GM12878 (cell line): Measurements from ENCODE around the gene SNED1. TPM values are rescaled to one million over a fixed set of nuclear protein-coding genes. Genes with fewer than 3 reads are reported as not detected.

Experiments used
- ATAC-seq: fragments of 200-7000 bp; cut with Tn5 transposase; 3 replicates; pipeline ENCODE4 v1.9.1; 2020; ENCODE audit warnings: mild to moderate bottlenecking, moderate library complexity
- BruUV-seq: library from RNA; stranded (reverse); fragments of 400-500 nt; replicated peaks from 2 replicates; lab custom pipeline; 2021; lab: Mats Ljungman, UMichigan
- CTCF ChIA-PET: fragments of 300-600 bp; sonication (Branson Sonifier 250); formaldehyde crosslinking; extraction: SDS; loops from one replicate; lab custom pipeline; 2021; ENCODE audit warnings: inconsistent platforms; lab: Yijun Ruan, JAX
- POLR2A ChIA-PET: fragments of 350-600 bp; formaldehyde crosslinking; extraction: SDS; loops from one replicate; lab custom pipeline; 2021; ENCODE audit warnings: inconsistent platforms; lab: Charles Lee
- RAD21 ChIA-PET: fragments of 300-600 bp; sonication (Branson Sonifier 250); formaldehyde crosslinking; loops from one replicate; lab custom pipeline; 2023; ENCODE audit warnings: antibody characterized with exemption; ENCODE audit not compliant: unreplicated experiment; lab: Charles Lee
- SMC1A ChIA-PET: fragments of 300-600 bp; sonication (Branson Sonifier 250); formaldehyde crosslinking; loops from one replicate; lab custom pipeline; 2023; ENCODE audit not compliant: unreplicated experiment, uncharacterized antibody; lab: Charles Lee
- DNase-seq: peaks from one replicate; pipeline ENCODE4 v3.0.0-alpha.2; 2011; ENCODE audit warnings: low read depth, low spot score
- FAIRE-seq: peaks from 3 replicates; lab custom pipeline; 2011; peaks lifted over from hg19 to GRCh38; lab: Jason Lieb, UNC
- H2AFZ ChIP-seq: 2 replicates; pipeline ENCODE4 v1.6.0; 2011; ENCODE audit warnings: low read depth, low read length, control low read depth; ENCODE audit not compliant: control insufficient read depth
- H3K27ac ChIP-seq: 2 replicates; pipeline ENCODE4 v1.5.1; 2011; ENCODE audit warnings: control low read depth; ENCODE audit not compliant: control insufficient read depth, insufficient read depth
- H3K27me3 ChIP-seq, 2 experiments: replicated peaks in 1 of 2; 2 replicates each; pipeline versions ENCODE4 v1.6.0 to v1.6.1; 2011; ENCODE audit warnings: low read length in 1 of 2; ENCODE audit not compliant: control insufficient read depth in 2 of 2, insufficient read depth in 2 of 2
- H3K36me3 ChIP-seq, 2 experiments: 2 replicates each; pipeline ENCODE4 v1.5.1; 2011; ENCODE audit warnings: low read length in 1 of 2; ENCODE audit not compliant: control insufficient read depth in 2 of 2, insufficient read depth in 2 of 2
- H3K4me1 ChIP-seq: 2 replicates; pipeline ENCODE4 v1.6.1; 2011; ENCODE audit warnings: mild to moderate bottlenecking, low read length, moderate library complexity, mixed read lengths; ENCODE audit not compliant: control insufficient read depth, insufficient read depth
- H3K4me2 ChIP-seq: 2 replicates; pipeline ENCODE4 v1.6.0; 2011; ENCODE audit warnings: control low read depth; ENCODE audit not compliant: control insufficient read depth, insufficient read depth
- H3K4me3 ChIP-seq: fragments of 200-600 bp; sonication (generic); 2 replicates; pipeline ENCODE4 v1.5.1; 2016
- H3K79me2 ChIP-seq: 2 replicates; pipeline ENCODE4 v1.6.0; 2011; ENCODE audit warnings: low read length; ENCODE audit not compliant: control insufficient read depth, insufficient read depth
- H3K9ac ChIP-seq: 2 replicates; pipeline ENCODE4 v1.8.0; 2011; ENCODE audit warnings: low read length, control low read depth, mixed read lengths; ENCODE audit not compliant: control insufficient read depth, insufficient read depth
- H3K9me3 ChIP-seq: replicated peaks from 3 replicates; pipeline ENCODE4 v1.5.1; 2011; ENCODE audit warnings: mild to moderate bottlenecking, low read length; ENCODE audit not compliant: control insufficient read depth, insufficient read depth
- H4K20me1 ChIP-seq: 2 replicates; pipeline ENCODE4 v1.6.0; 2011; ENCODE audit not compliant: control insufficient read depth, insufficient read depth
- ATF7 ChIP-seq: fragments of 450-650 bp; IDR thresholded peaks from 2 replicates; pipeline ENCODE4 v1.6.1; 2016; ENCODE audit warnings: low read depth, mild to moderate bottlenecking
- CBX5 ChIP-seq: sonication (generic); IDR thresholded peaks from 2 replicates; pipeline ENCODE4 v1.6.1; 2016; ENCODE audit warnings: low read depth, moderate library complexity, mild to moderate bottlenecking, inconsistent platforms
- CHD2 ChIP-seq: IDR thresholded peaks from 2 replicates; pipeline ENCODE4 v1.6.1; 2011; ENCODE audit warnings: low read depth, low read length, improper control_type of control experiment, borderline replicate concordance
- CREB1 ChIP-seq: IDR thresholded peaks from 2 replicates; pipeline ENCODE4 v1.6.1; 2012; ENCODE audit warnings: low read depth, mild to moderate bottlenecking, inconsistent platforms
- E4F1 ChIP-seq: fragments of 450-650 bp; IDR thresholded peaks from 2 replicates; pipeline ENCODE4 v1.6.1; 2018; ENCODE audit warnings: borderline replicate concordance, mild to moderate bottlenecking; ENCODE audit not compliant: partially characterized antibody
- EED ChIP-seq: sonication (generic); IDR thresholded peaks from 2 replicates; pipeline ENCODE4 v1.6.1; 2016; ENCODE audit warnings: antibody characterized with exemption, low read depth
- MAX ChIP-seq: IDR thresholded peaks from 2 replicates; pipeline ENCODE4 v1.6.1; 2012; ENCODE audit warnings: low read depth, low read length, improper control_type of control experiment
- MEF2B ChIP-seq: fragments of 450-650 bp; IDR thresholded peaks from 2 replicates; pipeline ENCODE4 v1.6.1; 2018; ENCODE audit warnings: mild to moderate bottlenecking, moderate library complexity; ENCODE audit not compliant: partially characterized antibody, poor library complexity, severe bottlenecking
- NFIC ChIP-seq: IDR thresholded peaks from 2 replicates; pipeline ENCODE4 v1.6.1; 2012; ENCODE audit warnings: low read depth, mild to moderate bottlenecking, inconsistent platforms, low read length, moderate library complexity
- PAX5 ChIP-seq: IDR thresholded peaks from 2 replicates; pipeline ENCODE4 v1.6.1; 2011; ENCODE audit warnings: low read depth, low read length, borderline replicate concordance
- POLR2AphosphoS5 ChIP-seq: IDR thresholded peaks from 2 replicates; pipeline ENCODE4 v1.6.1; 2011; ENCODE audit warnings: mild to moderate bottlenecking, low read length, inconsistent platforms
- SP1 ChIP-seq: IDR thresholded peaks from one replicate; pipeline ENCODE4 v1.6.1; 2011; ENCODE audit warnings: low read depth, low read length
- SRF ChIP-seq, 2 experiments: IDR thresholded peaks; 2 replicates each; pipeline ENCODE4 v1.6.1; 2011; ENCODE audit warnings: low read depth in 2 of 2, low read length in 2 of 2, mild to moderate bottlenecking in 1 of 2, moderate library complexity in 1 of 2
- ZNF384 ChIP-seq: IDR thresholded peaks from 2 replicates; pipeline ENCODE4 v1.6.1; 2012; ENCODE audit warnings: low read depth, mild to moderate bottlenecking, low read length, improper control_type of control experiment, borderline replicate concordance
- ZNF687 ChIP-seq: fragments of 450-650 bp; IDR thresholded peaks from 2 replicates; pipeline ENCODE4 v1.6.1; 2017; ENCODE audit warnings: mild to moderate bottlenecking, moderate library complexity
- WGBS: methylation state at CpG from one replicate; pipeline ENCODE4 v1.1.6; 2016; ENCODE audit warnings: low lambda C conversion rate; ENCODE audit not compliant: insufficient replicate concordance, insufficient coverage; ENCODE audit errors: missing lambda C conversion rate; 5-methylcytosine and 5-hydroxymethylcytosine counted together
- in situ Hi-C: fragments of 300-500 bp; cut with MboI; formaldehyde crosslinking; loops from 9 replicates; pipeline ENCODE4 v1.14.3; 2018; ENCODE audit warnings: mixed read lengths
- intact Hi-C: fragments of 100-400 bp; cut with micrococcal nuclease; formaldehyde crosslinking; loops from one replicate; pipeline ENCODE4 v1.14.2; 2022; ENCODE audit not compliant: unreplicated experiment
- polyA plus RNA-seq, 11 experiments: library from polyadenylated mRNA; depleted of rRNA in 4 of 11; unstranded in 6 of 11; stranded (reverse) in 5 of 11; fragments of >200 nt; fragmentation: Nextera tagmentation in 4 of 11; fragmentation: Illumina TruSeq in 1 of 11; extraction: Ambion mirVana in 4 of 11; extraction: Trizol in 1 of 11; gene quantifications; 1 replicate in 1 of 11; 2 replicates in 10 of 11; pipeline versions ENCODE4 v1.2.1 to v1.2.3, GENCODE V29; 2011 to 2016; ENCODE audit warnings: inconsistent platforms in 2 of 11, missing spikeins in 2 of 11, low read depth in 1 of 11
- total RNA-seq, 4 experiments: library from RNA; depleted of rRNA in 3 of 4; stranded (reverse); fragments of >200 nt in 3 of 4; fragmentation: Illumina TruSeq in 1 of 4; extraction: Trizol in 1 of 4; gene quantifications; 2 replicates each; pipeline versions ENCODE4 v1.2.1 to v1.2.3, GENCODE V29; 2013 to 2021

SNED1 gene
- total and polyA plus RNA-seq, 10 of the 15 experiments (the other 5 are each of a cell fraction or from before 2014, with no cell fraction given) = 0.05 to 8.4 (median 3.0) TPM

- WGBS = 13% methylated on average over 29 of the region's 29 CpGs
- in situ Hi-C loops (no loop called here), intact Hi-C loops (loop anchor here (1.0 to 10.0 kb wide), 2 partner anchors 10 to 57 kb away; partner anchors contain the start of gene PASK)
- POLR2A ChIA-PET = interaction anchor here (0.6 to 3.4 kb wide), 6 partner anchors 13 to 231 kb away, joined by 4 to 22 read pairs (median 4); partner anchors contain the start of genes MTERF4, PASK and PPP1R7
- TSS peak; percentile 42 for BruUV-seq
- RAD21 ChIA-PET = interaction anchor here (0.9 to 1.7 kb wide), 10 partner anchors 9 to 63 kb away, joined by 3 to 13 read pairs (median 4); partner anchors contain the start of genes PASK and PPP1R7
- DNase-seq (peak; percentile 78), FAIRE-seq (peak; percentile 64), ATAC-seq (peak; percentile 88)
- Histone ChIP-seq H4K20me1 (no peaks in the 10 kb centered on the region), H3K4me2 (peak overlapping the region; percentile 60), H3K9me3 (no peaks in the 10 kb centered on the region; the same call in 2 of the 3 replicates), H3K27ac (peak overlapping the region; percentile 88), H3K27me3 (no peaks in the 10 kb centered on the region), H2AFZ (peak overlapping the region; percentile 19; the same call in 1 of the 2 replicates), H3K4me1 (peaks cover 19% of the 10 kb centered on the region), H3K36me3 (peaks cover 9 to 23% of the 10 kb centered on the region in 2 experiments), H3K79me2 (no peaks in the 10 kb centered on the region; the same call in 1 of the 2 replicates), H3K9ac (peak overlapping the region; percentile 69), H3K4me3 (no peak overlapping the region)
- CTCF ChIA-PET = interaction anchor here (0.8 to 2.0 kb wide), 8 partner anchors 9 to 791 kb away, joined by 3 to 7 read pairs (median 3); partner anchors contain the start of gene MTERF4
- SMC1A ChIA-PET = interaction anchor here (0.6 to 2.0 kb wide), 14 partner anchors 8 to 271 kb away, joined by 3 to 12 read pairs (median 3); partner anchors contain the start of genes PASK and PPP1R7
- peak in 1 of 2 experiments; percentile 47; a peak in 1 of 4 replicates for TF ChIP-seq SRF (IDR thresholded peaks at IDR 0.05; ENCODE audit: low read depth in 2 of 2, low read length in 2 of 2)
- peak; percentile 85; the same call in 1 of the 2 replicates for TF ChIP-seq PAX5
- TF ChIP-seq SP1 = peak; percentile 53
- peak; percentile 60; the same call in 1 of the 2 replicates for TF ChIP-seq POLR2AphosphoS5
- peak; percentile 71 for TF ChIP-seq CHD2
- TF ChIP-seq CREB1 = peak; percentile 69
- peak; percentile 61; the same call in 1 of the 2 replicates for TF ChIP-seq ATF7
- peak; percentile 96 for TF ChIP-seq ZNF687
- no peak for TF ChIP-seq E4F1
- no peak for TF ChIP-seq ZNF384
- TF ChIP-seq MEF2B = peak; percentile 15
- peak; percentile 54; the same call in 1 of the 2 replicates for TF ChIP-seq MAX
- peak; percentile 72 for TF ChIP-seq EED
- peak; percentile 47; the same call in 1 of the 2 replicates for TF ChIP-seq NFIC
- TF ChIP-seq CBX5 = no peak
Measured at GRCh38 chr2:241087420-241088268, 89.2 kb downstream of the SNED1 start.
